ENCODE data around the gene TAF11L4. TPM values are rescaled to one million over a fixed set of nuclear protein-coding genes. Genes with fewer than 3 reads are reported as not detected.

TAF11L4 gene
- total and polyA plus RNA-seq, 2 of the 4 experiments (the other 2 are of a cell fraction) = not detected

DNA sequence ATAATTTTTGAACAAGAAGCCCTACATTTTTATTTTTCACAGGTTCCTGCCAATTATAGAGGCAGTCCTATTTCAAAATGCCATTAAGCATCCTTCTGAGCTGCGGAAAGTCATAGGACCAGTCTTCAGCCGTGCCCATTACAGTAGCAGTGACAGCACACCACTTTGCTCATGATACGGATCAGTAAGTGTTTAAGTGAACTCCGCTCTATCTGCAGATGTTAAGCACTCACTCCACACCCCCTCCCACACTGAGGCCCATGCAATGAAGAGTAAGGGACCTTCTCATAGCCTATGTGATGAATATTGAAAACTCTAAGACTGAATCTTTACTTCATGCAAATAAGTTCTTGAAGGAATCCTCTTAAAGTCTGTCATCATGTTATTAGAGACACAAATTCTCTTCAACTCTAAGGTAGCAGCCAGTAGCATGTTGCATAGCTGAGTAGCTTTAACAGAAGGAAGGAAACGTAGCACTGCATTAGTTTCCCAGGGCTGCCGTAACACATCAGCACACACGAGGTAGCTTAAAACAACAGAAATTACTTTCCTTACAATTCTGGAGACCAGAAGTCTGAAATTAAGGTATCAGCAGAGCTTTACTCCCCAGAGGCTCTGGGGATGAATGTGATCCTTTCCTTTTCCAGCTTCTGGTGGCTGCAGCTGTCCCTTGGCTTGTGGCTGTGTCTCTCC lies 43.9 kb upstream of the TAF11L4 start:
- Histone ChIP-seq H3K4me2 (ENCODE audit: low read depth, low read length) (no peak overlapping the region), H3K9me1 (ENCODE audit: insufficient read depth, low read length) (no peaks in the 10 kb centered on the region), H3K23ac (ENCODE audit: low read depth, low read length) (no peak overlapping the region), H3K9ac (ENCODE audit: low read depth, low read length) (no peak overlapping the region), H4K8ac (ENCODE audit: low read depth in 2 of 2, low read length in 2 of 2) (no peak overlapping the region), H3K79me1 (ENCODE audit: low read depth in 1 of 2, low read length in 2 of 2) (no peaks in the 10 kb centered on the region), H3K4ac (ENCODE audit: low read depth, low read length) (no peak overlapping the region), H3K4me1 (ENCODE audit: control insufficient read depth, insufficient read depth, low read length) (no peaks in the 10 kb centered on the region), H4K91ac (ENCODE audit: insufficient read depth, low read depth, low read length) (no peak overlapping the region), H2AFZ (replicated peaks; ENCODE audit: low read length, poor library complexity) (no peak overlapping the region), H2BK15ac (ENCODE audit: low read depth, low read length) (no peak overlapping the region), H2AK5ac (ENCODE audit: low read depth, low read length) (no peak overlapping the region), H2BK20ac (ENCODE audit: low read depth, low read length) (no peak overlapping the region), H4K20me1 (ENCODE audit: insufficient read depth, low read length) (no peaks in the 10 kb centered on the region), H4K5ac (ENCODE audit: low read depth, low read length) (no peak overlapping the region), H2AK9ac (replicated peaks; ENCODE audit: low read depth, low read length, poor library complexity) (no peak overlapping the region), H3K4me3 (ENCODE audit: insufficient read depth, low read depth, low read length) (no peak overlapping the region), H2BK120ac (ENCODE audit: low read depth, low read length) (no peak overlapping the region), H2BK5ac (ENCODE audit: low read depth, low read length, poor library complexity, severe bottlenecking) (no peak overlapping the region), H3K36me3 (ENCODE audit: control insufficient read depth, insufficient read depth, low read length) (no peaks in the 10 kb centered on the region), H3K18ac (ENCODE audit: low read depth, low read length) (no peak overlapping the region), H3K56ac (ENCODE audit: extremely low read depth, insufficient read depth, low read length) (no peak overlapping the region), H3K14ac (replicated peaks; ENCODE audit: low read depth, low read length) (no peak overlapping the region), H3K27me3 (ENCODE audit: control insufficient read depth, insufficient read depth, low read length) (peaks cover 6% of the 10 kb centered on the region), H3K9me3 (ENCODE audit: control insufficient read depth, insufficient read depth, low read length) (no peaks in the 10 kb centered on the region), H3K27ac (ENCODE audit: insufficient read depth, low read length) (no peak overlapping the region)
- no CpG with 5 or more reads among the region's 7 CpGs for WGBS, 2 experiments (ENCODE audit: extremely low coverage in 2 of 2, insufficient read length in 1 of 2)
- dilution Hi-C loops (cut with HindIII; ENCODE audit: low sequenced_read_pairs, unreplicated experiment) = no loop called here
- no peak for TF ChIP-seq NFE2L2 (IDR thresholded peaks at IDR 0.05; ENCODE audit: low read depth, low read length)
- no peak for TF ChIP-seq FOS (IDR thresholded peaks at IDR 0.05; ENCODE audit: low read depth, low read length)
- TF ChIP-seq CEBPB (IDR thresholded peaks at IDR 0.05; ENCODE audit: low read depth, low read length) = no peak
- TF ChIP-seq SMC3 (IDR thresholded peaks at IDR 0.05; ENCODE audit: low read depth, low read length) = no peak
- no peak for TF ChIP-seq MAZ (IDR thresholded peaks at IDR 0.05; ENCODE audit: borderline replicate concordance, low read depth, low read length)
- no peak for TF ChIP-seq USF2 (IDR thresholded peaks at IDR 0.05; ENCODE audit: low read depth, low read length)
- no peak for TF ChIP-seq RFX5 (IDR thresholded peaks at IDR 0.05; ENCODE audit: low read depth, low read length)
- no peak for TF ChIP-seq POLR2A (IDR thresholded peaks at IDR 0.05; ENCODE audit: low read depth, low read length)
- TF ChIP-seq MAFK (IDR thresholded peaks at IDR 0.05; ENCODE audit: low read depth, low read length) = no peak
- no peak for TF ChIP-seq BHLHE40 (IDR thresholded peaks at IDR 0.05; ENCODE audit: low read depth, low read length)
- TF ChIP-seq RAD21 (IDR thresholded peaks at IDR 0.05; ENCODE audit: low read length) = no peak
- no peak for TF ChIP-seq CHD1 (IDR thresholded peaks at IDR 0.05; ENCODE audit: low read depth, low read length)
- TF ChIP-seq, protein P1, sequence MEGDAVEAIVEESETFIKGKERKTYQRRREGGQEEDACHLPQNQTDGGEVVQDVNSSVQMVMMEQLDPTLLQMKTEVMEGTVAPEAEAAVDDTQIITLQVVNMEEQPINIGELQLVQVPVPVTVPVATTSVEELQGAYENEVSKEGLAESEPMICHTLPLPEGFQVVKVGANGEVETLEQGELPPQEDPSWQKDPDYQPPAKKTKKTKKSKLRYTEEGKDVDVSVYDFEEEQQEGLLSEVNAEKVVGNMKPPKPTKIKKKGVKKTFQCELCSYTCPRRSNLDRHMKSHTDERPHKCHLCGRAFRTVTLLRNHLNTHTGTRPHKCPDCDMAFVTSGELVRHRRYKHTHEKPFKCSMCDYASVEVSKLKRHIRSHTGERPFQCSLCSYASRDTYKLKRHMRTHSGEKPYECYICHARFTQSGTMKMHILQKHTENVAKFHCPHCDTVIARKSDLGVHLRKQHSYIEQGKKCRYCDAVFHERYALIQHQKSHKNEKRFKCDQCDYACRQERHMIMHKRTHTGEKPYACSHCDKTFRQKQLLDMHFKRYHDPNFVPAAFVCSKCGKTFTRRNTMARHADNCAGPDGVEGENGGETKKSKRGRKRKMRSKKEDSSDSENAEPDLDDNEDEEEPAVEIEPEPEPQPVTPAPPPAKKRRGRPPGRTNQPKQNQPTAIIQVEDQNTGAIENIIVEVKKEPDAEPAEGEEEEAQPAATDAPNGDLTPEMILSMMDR (conservative IDR thresholded peaks at IDR 0.05; ENCODE audit: low read depth, low read length) = no peak
- BruUV-seq (replicated peaks) = no TSS peak
- DNase-seq = no peak
- in situ Hi-C loops (cut with MboI; ENCODE audit: low sequenced_read_pairs) = no loop called here
- no peak for ATAC-seq (ENCODE audit: low read depth)
- POLR2A ChIA-PET (ENCODE audit: unreplicated experiment) = no interaction called here
- CTCF ChIA-PET = interaction anchor here (0.6 kb wide), 1 partner anchor 9 kb away, joined by 4 read pairs; no protein-coding TSS in a partner anchor
- intact Hi-C loops (cut with micrococcal nuclease) = no loop called here
